Measurements from ENCODE around the gene EDN3.

GRCh38 chr20:59295531-59295930 is 4.9 kb upstream of the EDN3 start:
- TF ChIP-seq, protein P1, sequence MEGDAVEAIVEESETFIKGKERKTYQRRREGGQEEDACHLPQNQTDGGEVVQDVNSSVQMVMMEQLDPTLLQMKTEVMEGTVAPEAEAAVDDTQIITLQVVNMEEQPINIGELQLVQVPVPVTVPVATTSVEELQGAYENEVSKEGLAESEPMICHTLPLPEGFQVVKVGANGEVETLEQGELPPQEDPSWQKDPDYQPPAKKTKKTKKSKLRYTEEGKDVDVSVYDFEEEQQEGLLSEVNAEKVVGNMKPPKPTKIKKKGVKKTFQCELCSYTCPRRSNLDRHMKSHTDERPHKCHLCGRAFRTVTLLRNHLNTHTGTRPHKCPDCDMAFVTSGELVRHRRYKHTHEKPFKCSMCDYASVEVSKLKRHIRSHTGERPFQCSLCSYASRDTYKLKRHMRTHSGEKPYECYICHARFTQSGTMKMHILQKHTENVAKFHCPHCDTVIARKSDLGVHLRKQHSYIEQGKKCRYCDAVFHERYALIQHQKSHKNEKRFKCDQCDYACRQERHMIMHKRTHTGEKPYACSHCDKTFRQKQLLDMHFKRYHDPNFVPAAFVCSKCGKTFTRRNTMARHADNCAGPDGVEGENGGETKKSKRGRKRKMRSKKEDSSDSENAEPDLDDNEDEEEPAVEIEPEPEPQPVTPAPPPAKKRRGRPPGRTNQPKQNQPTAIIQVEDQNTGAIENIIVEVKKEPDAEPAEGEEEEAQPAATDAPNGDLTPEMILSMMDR (conservative IDR thresholded peaks at IDR 0.05; ENCODE audit: low read depth in 2 of 2) = no peak
- no peak for TF ChIP-seq EZH2phosphoT487 (IDR thresholded peaks at IDR 0.05; ENCODE audit: unreplicated experiment)
- TF ChIP-seq POLR2AphosphoS5 (IDR thresholded peaks at IDR 0.05; ENCODE audit: low read depth) = no peak
- no peak for TF ChIP-seq EZH2 (IDR thresholded peaks at IDR 0.05; ENCODE audit: low read depth, unreplicated experiment)
- TF ChIP-seq JUNB (IDR thresholded peaks at IDR 0.05; ENCODE audit: unreplicated experiment) = no peak
- no peak for TF ChIP-seq ZNF114 (CRISPR knock-in tag; IDR thresholded peaks at IDR 0.05)
- TF ChIP-seq NANOG (IDR thresholded peaks at IDR 0.05; ENCODE audit: borderline replicate concordance) = no peak
- no peak for TF ChIP-seq CREB1 (CRISPR knock-in tag; IDR thresholded peaks at IDR 0.05; ENCODE audit: low read depth)
- TF ChIP-seq ZNF462 (CRISPR knock-in tag; IDR thresholded peaks at IDR 0.05) = no peak
- TF ChIP-seq REST (IDR thresholded peaks at IDR 0.05; ENCODE audit: unreplicated experiment) = no peak

Data from GM23338 (cell line).